ENCODE results near the gene TXK. TPM values are rescaled to one million over a fixed set of nuclear protein-coding genes. Genes with fewer than 3 reads are reported as not detected.

The TXK gene
- total and polyA plus RNA-seq, 8 donors: 0.15 to 8.3 (median 1.2) TPM; not detected in 1

DNA sequence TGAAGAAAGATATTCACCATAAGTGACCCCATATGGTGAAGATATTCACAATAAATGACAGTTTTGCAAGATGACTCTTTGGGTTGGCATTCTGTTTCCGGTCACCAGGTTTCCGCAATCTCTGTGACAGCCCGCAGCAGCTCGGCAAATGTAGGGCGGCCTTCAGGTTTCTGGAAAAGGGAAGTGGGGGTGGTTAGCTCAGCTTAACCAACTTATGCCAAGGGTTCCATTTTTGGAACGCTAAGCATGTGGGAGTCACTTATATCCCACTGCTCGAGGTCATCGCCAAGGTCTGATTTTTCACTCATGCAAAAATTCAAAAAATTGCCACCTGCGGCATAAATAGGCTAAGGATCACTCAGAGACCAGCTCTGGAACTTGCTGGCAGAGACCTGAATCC, 66.5 kb downstream of the TXK start:
- no peaks in the 10 kb centered on the region for H3K36me3 ChIP-seq
- no peak overlapping the region for H3K27ac ChIP-seq
- H3K4me1 ChIP-seq: peaks cover 0 to 4% (median 2%) of the 10 kb centered on the region in 4 donors
- no peaks in the 10 kb centered on the region for H3K9me3 ChIP-seq
- no peak overlapping the region for H3K4me3 ChIP-seq
- intact Hi-C loops (cut with DNase I; ENCODE audit: low total_unique reads): no loop called here
- H3K27me3 ChIP-seq: no peaks in the 10 kb centered on the region
- DNase-seq: no peak
- TF ChIP-seq, protein P1, sequence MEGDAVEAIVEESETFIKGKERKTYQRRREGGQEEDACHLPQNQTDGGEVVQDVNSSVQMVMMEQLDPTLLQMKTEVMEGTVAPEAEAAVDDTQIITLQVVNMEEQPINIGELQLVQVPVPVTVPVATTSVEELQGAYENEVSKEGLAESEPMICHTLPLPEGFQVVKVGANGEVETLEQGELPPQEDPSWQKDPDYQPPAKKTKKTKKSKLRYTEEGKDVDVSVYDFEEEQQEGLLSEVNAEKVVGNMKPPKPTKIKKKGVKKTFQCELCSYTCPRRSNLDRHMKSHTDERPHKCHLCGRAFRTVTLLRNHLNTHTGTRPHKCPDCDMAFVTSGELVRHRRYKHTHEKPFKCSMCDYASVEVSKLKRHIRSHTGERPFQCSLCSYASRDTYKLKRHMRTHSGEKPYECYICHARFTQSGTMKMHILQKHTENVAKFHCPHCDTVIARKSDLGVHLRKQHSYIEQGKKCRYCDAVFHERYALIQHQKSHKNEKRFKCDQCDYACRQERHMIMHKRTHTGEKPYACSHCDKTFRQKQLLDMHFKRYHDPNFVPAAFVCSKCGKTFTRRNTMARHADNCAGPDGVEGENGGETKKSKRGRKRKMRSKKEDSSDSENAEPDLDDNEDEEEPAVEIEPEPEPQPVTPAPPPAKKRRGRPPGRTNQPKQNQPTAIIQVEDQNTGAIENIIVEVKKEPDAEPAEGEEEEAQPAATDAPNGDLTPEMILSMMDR (IDR thresholded peaks at IDR 0.05): no peak
- TF ChIP-seq POLR2A (IDR thresholded peaks at IDR 0.05): no peak
- WGBS, 5 donors: 84 to 98% (median 85%) methylated on average over 9 of the region's 9 CpGs

DNA sequence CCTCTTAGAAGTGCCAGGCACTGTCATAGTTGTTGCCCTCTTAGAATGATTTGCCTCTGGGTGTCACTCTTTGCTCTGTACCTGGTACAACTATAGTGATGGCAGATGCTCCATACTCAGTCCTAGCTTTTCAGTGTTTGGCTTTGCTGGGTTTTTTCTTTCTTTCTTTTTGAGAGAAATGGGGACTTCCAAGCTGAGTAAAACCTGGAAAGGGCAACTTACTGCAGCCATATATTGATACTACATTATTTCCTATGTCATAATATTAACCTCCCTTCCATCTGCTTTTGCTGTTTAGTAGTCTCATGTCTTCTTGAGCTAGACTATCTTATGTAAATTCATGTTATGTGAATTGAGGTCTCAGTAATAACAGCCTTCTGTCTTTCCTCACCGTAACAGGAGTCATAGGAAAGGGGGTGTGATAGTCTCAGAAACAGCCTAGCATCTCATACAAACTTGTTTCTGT, 68.4 kb downstream of the TXK start:
- intact Hi-C loops (cut with DNase I; ENCODE audit: low total_unique reads): no loop called here
- no peaks in the 10 kb centered on the region for H3K27me3 ChIP-seq
- DNase-seq: no peak
- H3K27ac ChIP-seq: no peak overlapping the region
- TF ChIP-seq EP300 (IDR thresholded peaks at IDR 0.05): no peak
- no peak for TF ChIP-seq POLR2AphosphoS5 (IDR thresholded peaks at IDR 0.05)
- TF ChIP-seq, protein P1 (IDR thresholded peaks at IDR 0.05): no peak
- no peak for TF ChIP-seq POLR2A (IDR thresholded peaks at IDR 0.05)
- H3K9me3 ChIP-seq: no peaks in the 10 kb centered on the region
- no peak overlapping the region for H3K4me3 ChIP-seq
- no peaks in the 10 kb centered on the region for H3K4me1 ChIP-seq
- 83 to 95% (median 88%) methylated on average over 1 of the region's 1 CpG for WGBS, 5 donors
- no peaks in the 10 kb centered on the region for H3K36me3 ChIP-seq

DNA sequence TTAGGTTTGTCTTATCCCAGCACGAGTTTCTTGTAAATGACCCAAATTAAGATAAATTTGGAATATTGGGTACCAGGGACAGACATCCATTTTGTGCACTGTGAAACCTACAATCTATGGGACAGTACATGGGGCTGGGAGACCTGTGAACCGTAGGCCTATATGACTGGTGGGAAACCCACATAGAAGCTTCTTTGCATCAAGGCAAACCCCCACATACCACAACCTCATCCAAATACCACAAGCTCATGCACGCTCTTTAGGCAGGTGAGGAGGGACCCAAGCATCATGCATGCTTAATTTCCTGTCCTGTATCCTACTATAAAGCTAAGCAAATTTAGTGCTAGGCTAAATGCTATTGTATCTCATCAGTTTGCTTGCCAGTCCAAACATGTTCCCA, 69.7 kb downstream of the TXK start:
- DNase-seq: no peak
- no peaks in the 10 kb centered on the region for H3K36me3 ChIP-seq
- no peaks in the 10 kb centered on the region for H3K4me1 ChIP-seq
- 85 to 92% (median 88%) methylated on average over 3 of the region's 3 CpGs for WGBS, 5 donors
- H3K4me3 ChIP-seq: no peak overlapping the region
- no peak overlapping the region for H3K27ac ChIP-seq
- TF ChIP-seq, protein P1 (IDR thresholded peaks at IDR 0.05): no peak
- TF ChIP-seq EP300 (IDR thresholded peaks at IDR 0.05) (no peak), POLR2AphosphoS5 (IDR thresholded peaks at IDR 0.05) (no peak), POLR2A (IDR thresholded peaks at IDR 0.05) (no peak)
- H3K9me3 ChIP-seq: no peaks in the 10 kb centered on the region
- H3K27me3 ChIP-seq: no peaks in the 10 kb centered on the region
- intact Hi-C loops (cut with DNase I; ENCODE audit: low total_unique reads): no loop called here

DNA sequence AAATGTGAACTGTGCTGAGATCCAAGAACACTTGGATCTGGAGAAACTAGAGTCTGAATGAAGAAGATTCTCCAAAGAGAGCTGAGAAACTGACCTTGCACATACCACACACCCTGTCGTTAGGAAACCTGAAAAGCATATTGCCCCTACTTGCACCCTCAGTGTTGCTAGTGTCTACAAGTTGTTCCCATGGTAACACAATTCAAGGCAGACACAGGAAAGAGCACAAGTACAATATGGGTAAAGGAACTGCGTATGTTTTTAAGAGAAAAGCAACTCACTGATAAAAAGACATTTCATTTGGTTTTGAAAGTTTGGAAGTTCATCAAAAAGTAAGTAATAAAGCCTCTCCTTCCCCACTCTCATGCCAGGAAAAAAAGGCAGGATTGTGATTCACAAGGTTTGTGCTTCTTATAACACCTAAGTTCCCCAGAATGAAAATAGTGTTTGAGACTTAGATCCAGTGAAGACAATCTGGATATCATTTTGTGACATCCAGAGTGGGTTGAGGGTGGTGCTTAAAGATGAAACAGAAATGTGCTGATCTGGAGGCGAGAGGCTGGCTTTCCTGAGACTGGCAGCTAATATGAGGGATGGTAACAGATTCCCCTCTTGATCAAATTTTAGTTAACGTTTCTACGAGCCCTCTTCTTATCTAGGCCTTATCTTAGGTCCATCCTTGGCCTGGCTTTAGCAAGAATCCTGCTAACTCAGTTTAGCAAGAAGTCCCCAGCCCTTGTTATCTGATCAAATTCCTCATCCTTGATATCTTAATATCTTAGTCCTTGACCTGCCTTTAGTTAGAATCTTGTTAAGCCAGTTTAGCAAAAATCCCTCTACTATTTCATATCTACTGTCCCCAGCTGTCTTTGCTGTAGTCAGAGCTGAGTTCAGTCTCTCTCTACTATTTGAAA, 75.2 kb downstream of the TXK start:
- Histone ChIP-seq H3K27ac (no peak overlapping the region), H3K4me3 (no peak overlapping the region), H3K27me3 (no peaks in the 10 kb centered on the region), H3K9me3 (no peaks in the 10 kb centered on the region), H3K4me1 (no peaks in the 10 kb centered on the region), H3K36me3 (no peaks in the 10 kb centered on the region)
- peak in 1 of 2 donors; percentile 34 for DNase-seq
- 68 to 80% (median 75%) methylated on average over 5 of the region's 5 CpGs for WGBS, 5 donors
- TF ChIP-seq EP300 (IDR thresholded peaks at IDR 0.05): no peak
- no peak for TF ChIP-seq POLR2A (IDR thresholded peaks at IDR 0.05)
- TF ChIP-seq, protein P1 (IDR thresholded peaks at IDR 0.05): no peak
- no peak for TF ChIP-seq POLR2AphosphoS5 (IDR thresholded peaks at IDR 0.05)
- intact Hi-C loops (cut with DNase I; ENCODE audit: low total_unique reads): no loop called here
